Measurements from ENCODE around the gene PIN4. TPM values are rescaled to one million over a fixed set of nuclear protein-coding genes. Genes with fewer than 3 reads are reported as not detected.

Gene PIN4
- total and polyA plus RNA-seq, 10 of the 15 experiments (the other 5 are each of a cell fraction or from before 2014, with no cell fraction given) = 8.2 to 53.6 (median 33.9) TPM

DNA sequence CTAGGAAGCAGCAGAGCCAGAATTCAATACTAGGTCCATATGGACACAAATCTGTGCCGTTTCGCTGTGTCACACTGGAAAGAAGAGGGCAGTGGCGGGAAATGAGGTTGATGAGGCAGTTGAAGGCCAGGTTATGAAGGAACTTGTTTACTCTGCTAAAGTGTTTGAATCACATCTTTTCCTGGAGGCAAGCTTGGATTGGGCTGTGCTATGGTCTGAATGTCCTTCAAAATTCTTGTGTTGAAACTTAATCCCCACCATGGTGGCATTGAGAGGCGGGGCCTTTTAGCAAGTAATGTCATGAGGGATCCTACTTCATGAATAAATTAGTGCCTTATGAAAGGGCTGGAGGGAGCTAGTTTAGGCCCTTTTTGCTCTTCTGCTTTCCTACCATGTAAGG lies 59.4 kb downstream of the PIN4 start:
- ChIA-PET CTCF (interaction anchor here (1.7 kb wide), 1 partner anchor 36 kb away, joined by 6 read pairs; the partner anchor contains the start of gene RPS4X), SMC1A (ENCODE audit: uncharacterized antibody, unreplicated experiment) (interaction anchor here (1.0 kb wide), 1 partner anchor 9 kb away, joined by 4 read pairs; no protein-coding TSS in a partner anchor), RAD21 (ENCODE audit: unreplicated experiment) (no interaction called here), POLR2A (no interaction called here)
- no peaks in the 10 kb centered on the region for H4K20me1 ChIP-seq (ENCODE audit: control insufficient read depth, insufficient read depth)
- intact Hi-C loops (cut with micrococcal nuclease; ENCODE audit: unreplicated experiment) = no loop called here
- BruUV-seq (replicated peaks) = no TSS peak
- peaks cover 2% of the 10 kb centered on the region; the same call in 1 of the 2 replicates for H3K79me2 ChIP-seq (ENCODE audit: control insufficient read depth, insufficient read depth, low read length)
- H3K4me3 ChIP-seq = no peak overlapping the region
- DNase-seq (ENCODE audit: low read depth, low spot score) (no peak), ATAC-seq (no peak), FAIRE-seq (no peak)
- no peaks in the 10 kb centered on the region for H3K27me3 ChIP-seq (replicated peaks in 1 of 2; ENCODE audit: control insufficient read depth in 2 of 2, insufficient read depth in 2 of 2, low read length in 1 of 2)
- in situ Hi-C loops (cut with MboI) = loop anchor here (5.0 to 25.0 kb wide), 4 partner anchors 51 to 1896 kb away; no protein-coding TSS in a partner anchor
- H3K4me2 ChIP-seq (ENCODE audit: control insufficient read depth, insufficient read depth) = no peak overlapping the region
- no peak overlapping the region for H2AFZ ChIP-seq (ENCODE audit: control insufficient read depth, low read depth, low read length)
- no peak for TF ChIP-seq GABPA (IDR thresholded peaks at IDR 0.05; ENCODE audit: low read depth)
- TF ChIP-seq, protein P1, sequence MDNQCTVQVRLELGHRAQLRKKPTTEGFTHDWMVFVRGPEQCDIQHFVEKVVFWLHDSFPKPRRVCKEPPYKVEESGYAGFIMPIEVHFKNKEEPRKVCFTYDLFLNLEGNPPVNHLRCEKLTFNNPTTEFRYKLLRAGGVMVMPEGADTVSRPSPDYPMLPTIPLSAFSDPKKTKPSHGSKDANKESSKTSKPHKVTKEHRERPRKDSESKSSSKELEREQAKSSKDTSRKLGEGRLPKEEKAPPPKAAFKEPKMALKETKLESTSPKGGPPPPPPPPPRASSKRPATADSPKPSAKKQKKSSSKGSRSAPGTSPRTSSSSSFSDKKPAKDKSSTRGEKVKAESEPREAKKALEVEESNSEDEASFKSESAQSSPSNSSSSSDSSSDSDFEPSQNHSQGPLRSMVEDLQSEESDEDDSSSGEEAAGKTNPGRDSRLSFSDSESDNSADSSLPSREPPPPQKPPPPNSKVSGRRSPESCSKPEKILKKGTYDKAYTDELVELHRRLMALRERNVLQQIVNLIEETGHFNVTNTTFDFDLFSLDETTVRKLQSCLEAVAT (IDR thresholded peaks at IDR 0.05) = no peak
- TF ChIP-seq IKZF1 (conservative IDR thresholded peaks at IDR 0.05) = no peak
- TF ChIP-seq CHD4 (IDR thresholded peaks at IDR 0.05) = no peak
- TF ChIP-seq, protein P2, sequence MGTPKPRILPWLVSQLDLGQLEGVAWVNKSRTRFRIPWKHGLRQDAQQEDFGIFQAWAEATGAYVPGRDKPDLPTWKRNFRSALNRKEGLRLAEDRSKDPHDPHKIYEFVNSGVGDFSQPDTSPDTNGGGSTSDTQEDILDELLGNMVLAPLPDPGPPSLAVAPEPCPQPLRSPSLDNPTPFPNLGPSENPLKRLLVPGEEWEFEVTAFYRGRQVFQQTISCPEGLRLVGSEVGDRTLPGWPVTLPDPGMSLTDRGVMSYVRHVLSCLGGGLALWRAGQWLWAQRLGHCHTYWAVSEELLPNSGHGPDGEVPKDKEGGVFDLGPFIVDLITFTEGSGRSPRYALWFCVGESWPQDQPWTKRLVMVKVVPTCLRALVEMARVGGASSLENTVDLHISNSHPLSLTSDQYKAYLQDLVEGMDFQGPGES (IDR thresholded peaks at IDR 0.05) = no peak
- no peak for TF ChIP-seq POLR2AphosphoS2 (IDR thresholded peaks at IDR 0.05; ENCODE audit: low read depth, low read length)
- no peak for TF ChIP-seq SMAD1 (IDR thresholded peaks at IDR 0.05; ENCODE audit: low read depth, partially characterized antibody)
- TF ChIP-seq STAT1 (conservative IDR thresholded peaks at IDR 0.05) = no peak
- no peak for TF ChIP-seq NFXL1 (IDR thresholded peaks at IDR 0.05; ENCODE audit: borderline replicate concordance)
- no peak for TF ChIP-seq GATAD2B (conservative IDR thresholded peaks at IDR 0.05; ENCODE audit: low read depth)
- no peak for TF ChIP-seq BACH1 (IDR thresholded peaks at IDR 0.05; ENCODE audit: borderline replicate concordance)
- TF ChIP-seq, protein P3, sequence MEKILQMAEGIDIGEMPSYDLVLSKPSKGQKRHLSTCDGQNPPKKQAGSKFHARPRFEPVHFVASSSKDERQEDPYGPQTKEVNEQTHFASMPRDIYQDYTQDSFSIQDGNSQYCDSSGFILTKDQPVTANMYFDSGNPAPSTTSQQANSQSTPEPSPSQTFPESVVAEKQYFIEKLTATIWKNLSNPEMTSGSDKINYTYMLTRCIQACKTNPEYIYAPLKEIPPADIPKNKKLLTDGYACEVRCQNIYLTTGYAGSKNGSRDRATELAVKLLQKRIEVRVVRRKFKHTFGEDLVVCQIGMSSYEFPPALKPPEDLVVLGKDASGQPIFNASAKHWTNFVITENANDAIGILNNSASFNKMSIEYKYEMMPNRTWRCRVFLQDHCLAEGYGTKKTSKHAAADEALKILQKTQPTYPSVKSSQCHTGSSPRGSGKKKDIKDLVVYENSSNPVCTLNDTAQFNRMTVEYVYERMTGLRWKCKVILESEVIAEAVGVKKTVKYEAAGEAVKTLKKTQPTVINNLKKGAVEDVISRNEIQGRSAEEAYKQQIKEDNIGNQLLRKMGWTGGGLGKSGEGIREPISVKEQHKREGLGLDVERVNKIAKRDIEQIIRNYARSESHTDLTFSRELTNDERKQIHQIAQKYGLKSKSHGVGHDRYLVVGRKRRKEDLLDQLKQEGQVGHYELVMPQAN (conservative IDR thresholded peaks at IDR 0.05) = no peak
- TF ChIP-seq, protein P4, sequence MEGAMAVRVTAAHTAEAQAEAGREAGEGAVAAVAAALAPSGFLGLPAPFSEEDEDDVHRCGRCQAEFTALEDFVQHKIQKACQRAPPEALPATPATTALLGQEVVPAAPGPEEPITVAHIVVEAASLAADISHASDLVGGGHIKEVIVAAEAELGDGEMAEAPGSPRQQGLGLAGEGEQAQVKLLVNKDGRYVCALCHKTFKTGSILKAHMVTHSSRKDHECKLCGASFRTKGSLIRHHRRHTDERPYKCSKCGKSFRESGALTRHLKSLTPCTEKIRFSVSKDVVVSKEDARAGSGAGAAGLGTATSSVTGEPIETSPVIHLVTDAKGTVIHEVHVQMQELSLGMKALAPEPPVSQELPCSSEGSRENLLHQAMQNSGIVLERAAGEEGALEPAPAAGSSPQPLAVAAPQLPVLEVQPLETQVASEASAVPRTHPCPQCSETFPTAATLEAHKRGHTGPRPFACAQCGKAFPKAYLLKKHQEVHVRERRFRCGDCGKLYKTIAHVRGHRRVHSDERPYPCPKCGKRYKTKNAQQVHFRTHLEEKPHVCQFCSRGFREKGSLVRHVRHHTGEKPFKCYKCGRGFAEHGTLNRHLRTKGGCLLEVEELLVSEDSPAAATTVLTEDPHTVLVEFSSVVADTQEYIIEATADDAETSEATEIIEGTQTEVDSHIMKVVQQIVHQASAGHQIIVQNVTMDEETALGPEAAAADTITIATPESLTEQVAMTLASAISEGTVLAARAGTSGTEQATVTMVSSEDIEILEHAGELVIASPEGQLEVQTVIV (IDR thresholded peaks at IDR 0.05; ENCODE audit: borderline replicate concordance, partially characterized antibody) = no peak
- TF ChIP-seq ESRRA (IDR thresholded peaks at IDR 0.05; ENCODE audit: low read length) = no peak
- TF ChIP-seq MTA3 (IDR thresholded peaks at IDR 0.05; ENCODE audit: borderline replicate concordance, low read length) = no peak
- no peak for TF ChIP-seq CHD2 (IDR thresholded peaks at IDR 0.05; ENCODE audit: borderline replicate concordance, low read depth, low read length)
- TF ChIP-seq ZBED1 (IDR thresholded peaks at IDR 0.05; ENCODE audit: borderline replicate concordance) = no peak
- no peak for TF ChIP-seq WRNIP1 (IDR thresholded peaks at IDR 0.05; ENCODE audit: borderline replicate concordance, low read depth, low read length)
- no peaks in the 10 kb centered on the region for H3K36me3 ChIP-seq (ENCODE audit: control insufficient read depth in 2 of 2, insufficient read depth in 2 of 2, low read length in 1 of 2)
- WGBS (ENCODE audit: insufficient coverage, insufficient replicate concordance, low lambda C conversion rate, missing lambda C conversion rate) = 67% methylated on average over 4 of the region's 4 CpGs
- H3K27ac ChIP-seq (ENCODE audit: control insufficient read depth, insufficient read depth) = no peak overlapping the region
- no peaks in the 10 kb centered on the region for H3K4me1 ChIP-seq (ENCODE audit: control insufficient read depth, insufficient read depth, low read length)
- H3K9ac ChIP-seq (ENCODE audit: control insufficient read depth, insufficient read depth, low read length) = no peak overlapping the region
- H3K9me3 ChIP-seq (replicated peaks; ENCODE audit: control insufficient read depth, insufficient read depth, low read length) = no peaks in the 10 kb centered on the region

Data from GM12878 (cell line).